Measurements from ENCODE around the gene F7.
"Not testable (repeated sequence)": the region's sequence is repeated elsewhere in the genome, so short reads cannot be mapped to it uniquely, and the experiment has no call there.

F7 gene
- 0 to 0.08 (median 0) reads per million in 4 donors for total RNA-seq

- DNase-seq: no peak
These were observed at the start of gene F7 for GRCh38 chr13:113105032-113105920. Gene F7 (plus strand): TSS chr13:113105791. CDS start chr13:113105842, 51 bp downstream.

- DNase-seq: no peak
These were observed 48.5 kb upstream of the F7 start for GRCh38 chr13:113057084-113057483.

GRCh38 chr13:113057559-113057958 is 48.0 kb upstream of the F7 start:
- not testable (repeated sequence) for DNase-seq

GRCh38 chr13:113058129-113058987 is 47.2 kb upstream of the F7 start:
- no peak for DNase-seq

GRCh38 chr13:113058988-113059850 is 46.4 kb upstream of the F7 start:
- no peak for DNase-seq

- no peak for DNase-seq
These were observed 45.7 kb upstream of the F7 start for GRCh38 chr13:113059891-113060290.

GRCh38 chr13:113060557-113061270 is 44.9 kb upstream of the F7 start:
- DNase-seq: no peak

GRCh38 chr13:113061271-113061625 is 44.3 kb upstream of the F7 start:
- DNase-seq: no peak

GRCh38 chr13:113061796-113062425 is 43.7 kb upstream of the F7 start:
- no peak for DNase-seq

GRCh38 chr13:113062691-113063090 is 42.9 kb upstream of the F7 start:
- no peak for DNase-seq

GRCh38 chr13:113063091-113063491 is 42.5 kb upstream of the F7 start:
- DNase-seq: no peak

- no peak for DNase-seq
These were observed 41.5 kb upstream of the F7 start for GRCh38 chr13:113064000-113064533.

- no peak for DNase-seq
These were observed 40.8 kb upstream of the F7 start for GRCh38 chr13:113064534-113065405.

GRCh38 chr13:113065406-113066141 is 40.0 kb upstream of the F7 start:
- DNase-seq: no peak

GRCh38 chr13:113066142-113066455 is 39.5 kb upstream of the F7 start:
- no peak for DNase-seq

GRCh38 chr13:113066746-113067145 is 38.8 kb upstream of the F7 start:
- DNase-seq: no peak

- DNase-seq: no peak
These were observed 35.5 kb upstream of the F7 start for GRCh38 chr13:113069861-113070805.

GRCh38 chr13:113070855-113071254 is 34.7 kb upstream of the F7 start:
- DNase-seq: no peak

All from T-helper 1 cell (primary cell).